ENCODE measurements around the gene ALDH1L2.
"Not testable (repeated sequence)": the region's sequence is repeated elsewhere in the genome, so short reads cannot be mapped to it uniquely, and the experiment has no call there.

ALDH1L2 gene

DNA sequence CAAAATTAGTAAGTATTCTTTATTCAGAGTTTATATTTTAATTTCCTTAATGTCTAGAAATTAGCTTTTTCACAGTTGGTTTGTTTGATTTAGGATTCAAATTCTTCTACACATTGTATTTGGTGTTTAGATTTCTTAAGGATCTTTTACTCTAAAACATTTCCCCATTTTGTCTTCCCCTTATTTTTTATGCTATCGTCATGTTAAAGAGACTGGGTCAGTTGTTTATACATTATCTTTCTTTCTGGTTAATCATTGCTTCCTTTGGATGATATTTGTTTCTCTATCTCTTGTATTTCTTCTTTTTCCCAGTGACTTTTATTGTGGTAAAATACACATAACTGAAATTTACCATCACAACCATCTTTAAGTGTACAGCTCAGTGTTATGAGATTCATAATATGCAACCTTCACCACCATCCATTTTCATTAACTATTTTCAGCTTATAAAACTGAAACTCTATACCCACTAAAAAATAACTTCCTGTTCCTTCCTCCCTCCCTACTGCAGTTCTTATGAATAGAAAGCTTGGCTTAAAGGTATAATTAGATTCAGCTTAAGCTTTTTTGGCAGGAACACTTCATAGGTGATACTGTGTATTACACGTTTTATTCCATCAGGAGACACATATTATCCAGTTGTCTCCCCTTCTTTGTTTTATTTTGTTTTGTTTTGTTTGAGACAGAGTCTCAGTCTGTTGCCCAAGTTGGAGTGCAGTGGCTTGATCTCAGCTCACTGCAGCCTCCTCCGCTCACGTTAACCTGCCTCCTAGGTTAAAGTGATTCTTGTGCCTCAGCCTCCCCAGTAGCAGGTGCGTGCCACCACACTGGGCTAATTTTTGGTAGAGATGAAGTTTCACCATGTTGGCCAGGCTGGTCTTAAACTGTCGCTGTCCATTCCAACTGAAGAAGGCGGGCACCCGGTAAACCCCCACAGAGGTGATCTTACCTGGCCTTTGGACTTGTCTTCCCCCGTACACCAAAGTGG lies 53.1 kb downstream of the ALDH1L2 start:
- no peak for DNase-seq

GRCh38 chr12:105026411-105026810 lies 57.8 kb downstream of the ALDH1L2 start:
- no peak for DNase-seq

DNA sequence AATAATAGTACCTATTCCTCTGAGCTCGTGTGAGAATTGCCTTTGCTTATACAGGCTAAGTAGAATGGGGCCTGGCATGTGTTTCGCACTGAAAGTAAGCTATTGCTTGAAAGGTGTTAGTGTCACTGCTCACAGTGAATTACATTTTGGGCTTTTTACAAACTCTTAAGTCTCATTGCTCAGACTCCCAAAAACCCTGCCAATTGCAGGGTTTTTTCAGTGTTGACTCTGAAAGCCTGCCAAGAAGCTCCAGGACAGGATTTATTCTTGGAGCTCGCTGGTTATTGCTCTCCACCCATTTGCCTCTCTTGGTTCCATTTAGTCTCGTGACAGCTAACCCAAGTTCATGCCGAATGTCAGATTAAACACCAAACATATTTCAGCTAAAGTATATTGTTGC lies 58.4 kb downstream of the ALDH1L2 start:
- DNase-seq: no peak

DNA sequence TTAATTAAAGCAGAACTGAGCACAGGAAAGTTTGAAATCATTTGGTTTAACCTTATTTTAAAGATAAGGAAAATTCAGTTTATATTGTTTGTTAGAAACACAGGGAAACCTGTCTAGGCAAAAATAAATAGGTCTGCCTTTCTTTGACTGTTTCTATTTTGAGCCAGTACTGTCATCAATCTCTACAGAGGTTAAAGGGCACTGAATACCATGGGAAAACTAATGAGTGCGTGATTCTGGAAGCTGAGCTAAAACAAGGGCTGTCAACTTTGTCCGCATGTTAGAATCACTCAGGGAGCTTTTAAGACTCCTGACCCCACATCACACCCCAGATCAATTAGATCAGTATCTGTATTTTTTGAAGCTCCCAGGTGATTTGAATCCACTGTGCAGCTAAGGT lies 59.3 kb downstream of the ALDH1L2 start:
- no peak for DNase-seq

DNA sequence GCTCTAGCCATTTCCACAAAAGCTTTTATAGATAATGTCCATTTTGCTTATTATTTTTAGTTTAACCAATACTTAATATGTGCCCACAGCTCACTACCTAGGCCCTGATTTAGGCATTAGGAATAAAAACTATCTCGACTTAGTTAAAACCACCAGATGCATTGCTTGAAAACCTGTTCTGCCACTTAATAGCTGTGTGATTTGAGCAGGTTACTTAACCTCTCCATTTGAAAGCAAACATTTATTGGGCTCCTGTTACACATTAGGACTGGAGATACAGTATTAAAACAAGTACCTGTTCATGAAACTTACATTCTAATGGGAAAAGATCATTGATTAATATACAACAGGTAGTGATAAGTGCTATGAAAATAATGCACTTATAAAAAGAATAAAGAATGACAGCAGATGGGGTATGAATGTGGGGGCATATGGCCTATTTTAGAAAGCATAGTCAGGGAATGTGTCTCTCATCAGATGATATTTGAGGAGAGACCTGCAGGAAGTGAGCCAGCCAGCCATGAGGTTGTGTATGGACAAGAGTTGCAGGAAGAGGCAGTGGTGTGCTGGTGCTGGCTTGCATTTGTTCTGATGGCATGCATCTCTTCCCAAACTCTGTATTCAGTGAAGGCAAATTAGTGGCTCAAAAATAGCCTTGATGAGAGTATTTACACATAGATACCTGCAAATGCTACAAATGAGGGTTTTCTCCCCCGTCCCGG lies 63.9 kb downstream of the ALDH1L2 start:
- DNase-seq: no peak

- no peak for DNase-seq
Measured at GRCh38 chr12:105018776-105019175, 65.5 kb downstream of the ALDH1L2 start.

GRCh38 chr12:105018012-105018411 lies 66.2 kb downstream of the ALDH1L2 start:
- no peak for DNase-seq

GRCh38 chr12:105015543-105015942 lies 68.7 kb downstream of the ALDH1L2 start:
- DNase-seq: no peak

DNA sequence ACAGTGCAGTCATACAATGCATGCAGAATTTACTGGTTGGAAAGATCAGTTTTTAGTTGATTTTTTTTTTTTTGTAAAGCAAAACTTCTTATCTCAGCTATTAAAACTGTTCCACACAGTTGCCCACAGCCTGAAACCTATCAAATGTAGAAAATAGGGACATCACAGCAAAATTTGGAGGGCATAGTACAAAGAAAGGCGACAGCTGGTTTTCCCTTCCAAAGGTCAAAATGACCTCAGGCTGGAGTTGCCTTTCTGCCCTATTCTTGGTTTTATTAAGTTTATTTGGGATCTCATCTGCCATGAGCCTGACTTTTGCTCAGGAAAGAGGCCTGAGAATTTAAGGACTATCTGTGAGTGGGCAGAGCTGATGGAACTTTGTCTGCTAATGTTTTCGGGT lies 69.7 kb downstream of the ALDH1L2 start:
- DNase-seq: no peak

DNA sequence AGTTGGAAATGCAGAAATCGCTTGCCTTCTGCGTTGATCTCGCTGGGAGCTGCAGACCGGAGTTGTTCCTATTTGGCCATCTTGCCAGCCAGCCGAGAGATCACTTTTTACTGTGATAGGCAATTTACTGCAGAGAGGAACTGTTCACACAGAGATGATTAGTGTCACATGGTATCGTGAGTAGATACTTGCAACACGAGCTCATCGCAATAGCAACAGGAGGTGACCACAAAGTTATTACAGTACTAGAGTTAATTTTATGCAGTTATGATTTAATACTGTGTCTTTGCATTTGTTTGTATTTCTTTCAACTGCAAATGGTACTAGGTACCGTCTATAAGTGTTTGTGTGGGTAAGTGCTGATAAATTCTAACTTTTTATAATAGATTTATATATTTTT lies 70.4 kb downstream of the ALDH1L2 start:
- DNase-seq: no peak

DNA sequence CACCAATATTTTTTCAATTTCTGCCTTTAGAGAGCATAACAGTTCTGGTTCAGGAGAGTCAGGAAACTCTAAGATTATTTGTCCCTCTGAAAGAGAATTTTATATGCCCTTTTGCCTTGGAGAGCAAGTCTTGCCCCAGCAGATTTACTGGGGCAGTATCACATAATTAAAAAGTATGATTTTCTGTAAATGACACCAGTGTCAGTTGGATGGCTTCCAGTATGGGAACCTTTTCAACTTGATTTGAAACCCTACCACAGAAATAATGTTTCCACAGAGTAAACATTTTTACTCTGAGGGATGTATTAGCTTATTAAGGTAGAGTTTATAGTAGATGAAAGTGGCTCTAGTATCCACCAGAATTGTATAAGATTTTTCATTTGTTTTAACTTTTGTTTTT lies 82.8 kb downstream of the ALDH1L2 start:
- no peak for DNase-seq

- DNase-seq: no peak
Measured at GRCh38 chr12:104999347-104999685, 84.9 kb downstream of the ALDH1L2 start.

DNA sequence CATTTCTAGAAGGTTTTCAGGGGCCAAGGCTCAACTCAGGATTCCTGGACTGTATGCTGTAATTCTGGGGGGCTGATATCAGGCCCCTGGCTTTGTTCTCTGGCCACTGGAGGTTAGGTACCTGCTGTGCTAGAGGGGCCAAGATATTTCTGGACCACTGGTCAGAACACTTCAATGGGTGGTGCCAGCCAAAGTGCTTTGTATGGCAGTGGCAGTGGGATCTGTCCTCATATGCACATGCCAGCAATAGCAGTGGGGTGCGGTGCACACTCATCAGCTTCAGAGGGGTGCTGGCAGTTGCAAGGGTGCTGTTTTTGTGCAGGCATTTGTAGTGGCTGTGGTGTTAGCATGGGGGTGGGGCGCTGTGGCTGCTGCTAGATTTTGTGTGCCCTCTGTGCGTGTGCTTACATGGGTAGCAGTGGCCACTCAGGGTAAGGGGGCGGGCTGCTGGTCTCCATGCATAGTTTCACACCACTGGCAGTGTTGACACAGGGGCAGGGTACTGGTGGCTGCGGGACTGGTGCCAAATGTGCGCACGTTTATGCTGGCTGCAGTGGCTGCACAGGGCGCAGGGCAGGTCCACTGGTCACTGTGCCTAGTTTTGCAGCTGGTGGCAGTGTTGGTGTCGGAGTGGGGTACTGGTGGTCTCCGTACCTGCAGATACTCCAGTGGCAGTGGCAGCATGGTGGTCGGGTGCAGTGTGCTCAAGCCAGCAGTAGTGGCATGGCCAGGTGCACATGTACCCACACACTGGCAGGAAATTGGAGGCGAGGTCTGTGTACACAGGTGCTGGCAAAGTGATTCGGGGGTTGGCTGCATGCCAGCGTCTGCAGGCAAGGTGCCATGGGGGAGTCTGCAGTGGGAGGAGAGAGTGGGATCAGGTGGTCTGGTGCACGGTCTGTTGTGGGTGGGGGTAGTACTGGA lies 85.6 kb downstream of the ALDH1L2 start:
- no peak for DNase-seq

DNA sequence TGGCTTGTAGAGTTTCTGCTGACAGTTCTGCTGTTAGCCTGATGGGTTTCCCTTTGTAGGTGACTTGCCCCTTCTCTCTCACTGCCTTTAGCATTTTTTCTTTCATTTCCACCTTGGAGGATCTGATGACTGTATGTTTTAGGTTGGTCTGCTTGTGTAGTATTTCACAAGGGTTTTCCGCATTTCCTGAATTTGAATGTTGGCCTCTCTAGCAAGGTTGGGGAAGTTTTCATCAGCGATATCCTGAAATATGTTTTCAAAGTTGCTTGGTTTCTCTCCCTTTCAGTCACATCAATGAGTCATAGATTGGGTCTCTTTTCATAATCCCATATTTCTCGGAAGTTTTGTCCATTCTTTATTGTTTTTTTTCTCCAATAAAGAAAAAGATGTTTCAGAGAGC lies 86.7 kb downstream of the ALDH1L2 start:
- DNase-seq: no peak

GRCh38 chr12:104994336-104994735 lies 89.9 kb downstream of the ALDH1L2 start:
- DNase-seq: no peak

- DNase-seq: no peak
Measured at GRCh38 chr12:104991565-104992128, 92.6 kb downstream of the ALDH1L2 start.

DNA sequence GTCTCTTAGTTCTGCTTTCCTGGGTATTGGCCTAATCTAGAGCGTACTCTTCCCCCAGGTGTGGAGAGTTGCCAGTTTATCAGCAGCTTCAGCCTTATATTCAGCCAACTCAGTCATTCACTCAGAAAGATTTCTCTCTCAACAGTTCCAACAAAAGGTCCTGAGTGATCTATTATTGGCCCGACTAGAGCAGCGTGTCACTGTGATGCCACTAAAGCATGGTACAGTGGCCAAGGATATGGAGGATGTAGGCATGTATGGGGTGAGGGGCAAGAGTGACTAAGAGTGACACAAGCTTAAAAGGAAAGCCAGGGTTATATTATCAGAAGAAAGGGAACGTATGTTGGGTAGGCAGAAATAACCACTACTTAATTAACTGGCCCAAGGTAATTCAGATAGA lies 93.3 kb downstream of the ALDH1L2 start:
- no peak for DNase-seq

GRCh38 chr12:104986022-104986941 lies 98.0 kb downstream of the ALDH1L2 start, which contains the start of gene NOPCHAP1:
Gene NOPCHAP1, plus strand, starts transcription at chr12:104986316. Its CDS starts 37 bp downstream, at chr12:104986353.
- DNase-seq: peak; percentile 84

GRCh38 chr12:104985206-104985605 lies 99.1 kb downstream of the ALDH1L2 start:
- no peak for DNase-seq

DNA sequence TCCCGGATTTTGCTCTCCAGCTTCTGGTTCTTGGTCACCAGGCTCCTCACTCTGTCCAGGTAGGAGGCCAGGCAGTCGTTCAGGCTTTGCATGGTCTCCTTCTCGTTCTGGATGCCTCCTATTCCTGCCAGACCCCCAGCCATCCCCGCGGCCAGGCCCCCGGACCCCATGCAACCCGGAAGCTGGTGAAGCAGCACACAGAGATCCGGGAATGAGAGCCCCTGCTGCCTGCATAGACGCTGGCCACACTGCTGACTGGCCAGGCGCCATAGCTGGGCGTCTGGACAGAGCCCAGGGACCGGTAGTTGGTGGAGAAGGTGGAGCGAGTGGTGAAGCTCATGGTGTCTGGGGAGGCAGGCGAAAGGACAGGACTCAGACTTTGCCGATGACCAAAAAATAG lies 106.6 kb downstream of the ALDH1L2 start:
- not testable (repeated sequence) for DNase-seq

DNA sequence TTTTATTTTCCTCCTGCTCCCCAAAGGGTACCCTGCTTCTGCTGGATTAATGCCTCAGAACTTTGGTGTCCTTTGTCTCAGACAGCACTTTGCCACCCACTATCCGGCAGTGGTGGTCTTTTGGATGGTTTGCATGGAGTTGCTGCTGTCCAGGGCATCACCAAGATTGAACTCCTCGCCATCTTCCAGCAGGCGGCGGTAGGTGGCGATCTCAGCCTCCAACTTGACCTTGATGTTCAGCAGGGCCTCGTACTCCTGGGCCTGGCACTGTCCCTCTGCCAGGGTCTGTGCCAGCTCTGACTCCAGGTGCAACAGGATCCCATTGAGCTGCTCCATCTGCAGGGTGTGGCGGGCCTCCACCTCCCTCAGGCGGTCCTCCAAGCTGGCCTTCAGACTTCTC lies 107.6 kb downstream of the ALDH1L2 start:
- DNase-seq: no peak
